Keratinocyte (primary cell): ENCODE measurements around the gene CD24. TPM values are rescaled to one million over a fixed set of nuclear protein-coding genes. Genes with fewer than 3 reads are reported as not detected.
"Not testable (repeated sequence)": the region's sequence is repeated elsewhere in the genome, so short reads cannot be mapped to it uniquely, and the experiment has no call there.

Source experiments
- DNase-seq: peaks from one replicate; pipeline ENCODE4 v3.0.0-alpha.2; 2011; ENCODE audit warnings: low read depth, missing footprints, low spot score
- FAIRE-seq: peaks from 2 replicates; lab custom pipeline; 2011; peaks lifted over from hg19 to GRCh38; lab: Jason Lieb, UNC
- H2AFZ ChIP-seq: 2 replicates; pipeline ENCODE4 v1.6.0; 2012; ENCODE audit warnings: low read length, control low read depth, inconsistent platforms; ENCODE audit not compliant: control insufficient read depth
- H3K27ac ChIP-seq: 2 replicates; pipeline ENCODE4 v1.5.1; 2011; ENCODE audit warnings: low read length; ENCODE audit not compliant: control insufficient read depth, insufficient read depth
- H3K27me3 ChIP-seq: 3 replicates; pipeline ENCODE4 v1.6.0; 2011; ENCODE audit warnings: low read length; ENCODE audit not compliant: control insufficient read depth, insufficient read depth; ENCODE audit errors: extremely low read depth
- H3K36me3 ChIP-seq, 2 experiments: 2 replicates in 1 of 2; 3 replicates in 1 of 2; pipeline ENCODE4 v1.5.1; 2011; ENCODE audit warnings: low read length in 2 of 2, mild to moderate bottlenecking in 1 of 2; ENCODE audit not compliant: control insufficient read depth in 2 of 2, insufficient read depth in 2 of 2; ENCODE audit errors: extremely low read depth in 1 of 2
- H3K4me1 ChIP-seq: 3 replicates; pipeline ENCODE4 v1.5.1; 2011; ENCODE audit warnings: low read length; ENCODE audit not compliant: control insufficient read depth, insufficient read depth; ENCODE audit errors: extremely low read depth
- H3K4me2 ChIP-seq: 3 replicates; pipeline ENCODE4 v1.6.0; 2011; ENCODE audit warnings: low read depth, low read length; ENCODE audit not compliant: control insufficient read depth, insufficient read depth; ENCODE audit errors: extremely low read depth
- H3K4me3 ChIP-seq, 3 experiments: fragments of 200-600 bp in 1 of 3; sonication (generic) in 1 of 3; 2 replicates in 2 of 3; 3 replicates in 1 of 3; pipeline ENCODE4 v1.5.1; 2011 to 2016; ENCODE audit warnings: low read length in 3 of 3, mild to moderate bottlenecking in 3 of 3, control low read depth in 2 of 3, inconsistent platforms in 1 of 3, low read depth in 1 of 3, mixed read lengths in 1 of 3, mixed run types in 1 of 3, moderate library complexity in 1 of 3; ENCODE audit not compliant: control insufficient read depth in 2 of 3, insufficient read depth in 2 of 3; ENCODE audit errors: extremely low read depth in 1 of 3
- H3K79me2 ChIP-seq: 2 replicates; pipeline ENCODE4 v1.6.0; 2012; ENCODE audit warnings: low read length; ENCODE audit not compliant: control insufficient read depth, insufficient read depth
- H3K9ac ChIP-seq: 3 replicates; pipeline ENCODE4 v1.6.0; 2011; ENCODE audit warnings: low read length; ENCODE audit not compliant: control insufficient read depth, insufficient read depth; ENCODE audit errors: extremely low read depth
- H3K9me1 ChIP-seq: 3 replicates; pipeline ENCODE4 v1.6.0; 2011; ENCODE audit warnings: low read length; ENCODE audit not compliant: control insufficient read depth, insufficient read depth; ENCODE audit errors: extremely low read depth
- H3K9me3 ChIP-seq: 2 replicates; pipeline ENCODE4 v1.5.1; 2012; ENCODE audit warnings: low read depth, low read length; ENCODE audit not compliant: control insufficient read depth
- H4K20me1 ChIP-seq: 3 replicates; pipeline ENCODE4 v1.6.0; 2011; ENCODE audit warnings: low read length; ENCODE audit not compliant: control insufficient read depth, insufficient read depth; ENCODE audit errors: extremely low read depth
- CTCF ChIP-seq, 3 experiments: IDR thresholded peaks in 1 of 3; conservative IDR thresholded peaks in 1 of 3; optimal IDR thresholded peaks in 1 of 3; 2 replicates in 2 of 3; 3 replicates in 1 of 3; pipeline versions ENCODE3 to v1.5.1; 2011; ENCODE audit warnings: low read length in 3 of 3, mild to moderate bottlenecking in 3 of 3, moderate library complexity in 2 of 3, control low read depth in 1 of 3, inconsistent platforms in 1 of 3; ENCODE audit not compliant: insufficient read depth in 2 of 3; ENCODE audit errors: extremely low read depth in 1 of 3
- EZH2 ChIP-seq: IDR thresholded peaks from one replicate; pipeline ENCODE4 v1.6.1; 2012; ENCODE audit warnings: inconsistent platforms, mild to moderate bottlenecking, low read length, moderate library complexity
- dilution Hi-C: fragments of 300-500 bp; cut with MboI; formaldehyde crosslinking; loops from one replicate; pipeline ENCODE4 v1.7.0; 2020; ENCODE audit warnings: low sequenced_read_pairs; ENCODE audit not compliant: extremely low pct_ligation_motif_present
- polyA plus RNA-seq, 5 experiments: library from polyadenylated mRNA; depleted of rRNA in 3 of 5; stranded (reverse) in 3 of 5; stranded (forward) in 1 of 5; unstranded in 1 of 5; fragments of >200 nt; gene quantifications; 1 replicate in 1 of 5; 2 replicates in 3 of 5; 3 replicates in 1 of 5; pipeline versions ENCODE4 v1.2.1 to v1.2.3, GENCODE V29; 2011 to 2012; ENCODE audit warnings: missing spikeins in 2 of 5, low read depth in 1 of 5, low replicate concordance in 1 of 5

CD24 gene
- polyA plus RNA-seq, 1 donor (not counting 4 experiments of a cell fraction or from before 2014, with no cell fraction given) = 681 TPM

DNA sequence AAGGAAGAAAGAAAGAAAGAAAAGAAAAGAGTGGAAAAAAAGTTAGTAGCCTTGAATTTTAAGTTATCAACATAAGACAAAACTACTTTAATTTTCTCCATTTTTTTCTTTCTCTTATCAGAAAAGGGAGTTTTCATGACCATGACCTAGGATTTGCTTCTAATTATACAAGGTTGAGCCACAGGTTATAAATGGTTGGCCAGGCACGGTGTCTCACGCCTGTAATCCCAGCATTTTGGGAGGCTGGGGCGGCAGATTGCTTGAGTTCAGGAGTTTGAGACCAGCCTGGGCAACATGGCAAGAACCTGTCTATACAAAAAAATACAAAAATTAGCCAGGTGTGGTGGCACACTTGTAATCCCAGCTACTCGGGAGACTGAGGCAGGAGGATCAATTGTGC, 45.7 kb upstream of the CD24 start:
- H4K20me1 ChIP-seq = no peaks in the 10 kb centered on the region
- no peak overlapping the region for H3K4me2 ChIP-seq
- H3K27me3 ChIP-seq = no peaks in the 10 kb centered on the region
- no peaks in the 10 kb centered on the region for H3K9me1 ChIP-seq
- H3K36me3 ChIP-seq = no peaks in the 10 kb centered on the region
- DNase-seq = no peak
- FAIRE-seq = no peak
- H3K4me3 ChIP-seq = no peak overlapping the region
- no peaks in the 10 kb centered on the region for H3K79me2 ChIP-seq
- dilution Hi-C loops = no loop called here
- no peak for TF ChIP-seq EZH2
- no peak for TF ChIP-seq CTCF (optimal IDR thresholded peaks at IDR 0.05 in 1 of 3, IDR thresholded peaks at IDR 0.05 in 1 of 3, conservative IDR thresholded peaks at IDR 0.05 in 1 of 3; ENCODE audit: extremely low read depth in 1 of 3, insufficient read depth in 2 of 3, low read length in 3 of 3)
- no peak overlapping the region for H3K27ac ChIP-seq
- no peak overlapping the region for H3K9ac ChIP-seq
- peaks cover 11% of the 10 kb centered on the region for H3K4me1 ChIP-seq
- H3K9me3 ChIP-seq = no peaks in the 10 kb centered on the region
- no peak overlapping the region for H2AFZ ChIP-seq

DNA sequence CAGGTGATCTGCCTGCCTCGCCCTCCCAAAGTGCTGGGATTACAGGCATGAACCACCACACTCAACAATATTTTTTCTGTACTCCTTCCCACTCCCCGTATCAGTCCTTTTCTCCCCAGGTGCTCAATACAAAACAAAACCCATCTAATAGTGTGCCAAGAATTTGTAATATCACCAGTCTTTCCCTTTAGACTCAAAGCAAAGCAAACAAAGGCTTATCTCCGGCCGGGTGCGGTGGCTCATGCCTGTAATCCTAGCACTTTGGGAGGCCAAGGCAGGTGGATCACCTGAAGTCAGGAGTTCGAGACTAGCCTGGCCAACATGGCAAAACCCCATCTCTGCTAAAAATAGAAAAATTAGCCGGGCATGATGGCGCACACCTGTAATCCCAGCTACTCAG, 45.1 kb upstream of the CD24 start:
- DNase-seq, FAIRE-seq, H3K27ac ChIP-seq: not testable (repeated sequence)

GRCh38 chr6:107019047-107019446, 44.5 kb upstream of the CD24 start:
- H3K79me2 ChIP-seq = no peaks in the 10 kb centered on the region
- H3K9me1 ChIP-seq = no peaks in the 10 kb centered on the region
- no peak overlapping the region for H3K4me2 ChIP-seq
- DNase-seq = no peak
- no peak overlapping the region for H2AFZ ChIP-seq
- H3K9ac ChIP-seq = no peak overlapping the region
- H3K4me1 ChIP-seq = peaks cover 11% of the 10 kb centered on the region
- dilution Hi-C loops = no loop called here
- no peaks in the 10 kb centered on the region for H3K9me3 ChIP-seq
- TF ChIP-seq CTCF (optimal IDR thresholded peaks at IDR 0.05 in 1 of 3, IDR thresholded peaks at IDR 0.05 in 1 of 3, conservative IDR thresholded peaks at IDR 0.05 in 1 of 3; ENCODE audit: extremely low read depth in 1 of 3, insufficient read depth in 2 of 3, low read length in 3 of 3) (no peak), EZH2 (no peak)
- H3K36me3 ChIP-seq = no peaks in the 10 kb centered on the region
- FAIRE-seq = no peak
- H3K4me3 ChIP-seq = no peak overlapping the region
- H3K27ac ChIP-seq = no peak overlapping the region
- no peaks in the 10 kb centered on the region for H3K27me3 ChIP-seq
- no peaks in the 10 kb centered on the region for H4K20me1 ChIP-seq

More for the DNA sequence above, 45.1 kb upstream of the CD24 start:
- H2AFZ ChIP-seq, H3K4me3 ChIP-seq, dilution Hi-C loops, H3K36me3 ChIP-seq, H3K9ac ChIP-seq, H3K79me2 ChIP-seq, H3K4me2 ChIP-seq, H3K9me1 ChIP-seq, H4K20me1 ChIP-seq, H3K27me3 ChIP-seq, H3K9me3 ChIP-seq: not testable (repeated sequence)
- peaks cover 11% of the 10 kb centered on the region for H3K4me1 ChIP-seq
